CD4-positive, alpha-beta T cell treated with Interleukin-1 beta for 1 hour (primary cell): ENCODE data around the gene SYNDIG1.

Source experiments
- DNase-seq, 2 donors: peaks; one replicate each; pipeline ENCODE4 v3.0.0-alpha.2; 2020 to 2022

The SYNDIG1 gene

DNA sequence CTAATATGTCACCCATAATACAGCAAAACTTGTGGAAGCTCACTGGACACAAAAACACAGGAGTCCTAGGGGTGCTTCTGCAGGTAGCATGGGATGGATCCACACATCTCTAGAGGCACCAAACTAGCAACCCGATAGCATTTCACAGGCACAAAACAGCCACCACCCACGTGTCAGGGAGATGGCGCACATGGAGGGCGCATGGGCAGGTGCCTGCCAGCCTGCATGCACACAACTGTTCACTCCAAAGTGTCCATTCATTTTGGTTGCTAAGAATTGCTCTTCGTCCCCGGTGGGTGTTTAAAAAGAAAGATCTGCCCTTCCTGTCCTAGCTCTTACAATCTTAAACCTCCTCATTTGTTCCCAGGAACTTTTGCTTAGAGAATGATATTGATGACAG is 171.3 kb downstream of the SYNDIG1 start:
- no peak for DNase-seq

DNA sequence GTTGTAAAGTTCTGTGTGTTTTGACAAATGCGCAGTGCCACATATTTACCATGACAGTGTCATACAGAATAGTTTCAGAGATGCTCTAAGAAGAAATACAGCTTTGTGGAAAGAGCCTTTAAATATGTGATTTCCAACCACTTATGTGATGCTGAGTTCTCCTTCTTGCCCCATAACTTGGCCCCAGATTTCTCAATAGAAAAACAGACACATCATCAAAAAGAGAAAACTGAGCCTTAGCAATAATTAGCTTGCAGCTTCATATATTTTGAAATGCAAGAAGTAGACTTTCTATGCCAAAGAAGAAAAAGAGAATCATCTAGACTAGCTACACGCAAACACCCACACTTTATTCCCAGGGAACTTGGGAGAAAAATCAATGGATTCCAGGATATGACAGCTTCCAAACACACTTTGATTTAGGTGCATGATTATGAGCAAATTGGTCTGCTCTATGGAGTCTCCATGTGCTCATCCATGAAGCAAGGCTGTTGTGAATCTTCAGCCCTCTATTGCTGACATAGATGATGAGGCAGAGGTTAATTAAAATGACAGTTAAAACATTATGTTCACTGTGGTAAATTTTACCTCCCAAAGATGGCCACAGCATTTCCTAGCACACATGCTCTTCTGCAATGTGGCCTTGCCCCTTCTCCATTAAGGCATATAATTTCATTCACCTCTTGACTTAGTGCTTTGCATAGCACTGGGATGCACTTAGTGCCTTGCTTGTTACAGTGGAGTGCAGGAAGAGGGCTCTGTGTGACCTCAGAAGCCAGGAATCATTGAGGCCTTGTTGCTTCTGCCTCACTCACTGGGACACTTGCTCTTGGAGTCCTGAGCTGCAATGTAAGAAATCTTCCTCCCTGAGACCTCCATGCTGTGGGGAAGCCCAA is 174.6 kb downstream of the SYNDIG1 start:
- DNase-seq = no peak

DNA sequence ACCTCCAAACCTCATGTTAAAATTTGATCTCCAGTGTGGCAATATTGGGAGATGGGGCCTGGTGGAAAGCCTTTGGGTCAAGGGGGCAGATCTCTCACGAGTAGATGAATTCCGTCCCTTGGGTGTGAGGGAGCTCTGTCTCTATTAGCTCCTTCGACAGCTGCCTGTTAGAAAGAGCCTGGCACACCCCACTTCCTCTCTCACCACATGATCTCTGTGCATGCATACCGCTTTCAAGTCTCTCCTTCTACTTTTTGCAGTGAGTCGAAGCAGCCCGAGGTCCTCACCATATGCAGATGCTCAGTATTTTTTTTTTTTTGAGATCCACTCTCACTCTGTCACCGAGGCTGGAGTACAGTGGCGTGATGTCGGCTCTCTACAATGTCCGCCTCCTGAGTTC is 176.9 kb downstream of the SYNDIG1 start:
- DNase-seq = no peak

DNA sequence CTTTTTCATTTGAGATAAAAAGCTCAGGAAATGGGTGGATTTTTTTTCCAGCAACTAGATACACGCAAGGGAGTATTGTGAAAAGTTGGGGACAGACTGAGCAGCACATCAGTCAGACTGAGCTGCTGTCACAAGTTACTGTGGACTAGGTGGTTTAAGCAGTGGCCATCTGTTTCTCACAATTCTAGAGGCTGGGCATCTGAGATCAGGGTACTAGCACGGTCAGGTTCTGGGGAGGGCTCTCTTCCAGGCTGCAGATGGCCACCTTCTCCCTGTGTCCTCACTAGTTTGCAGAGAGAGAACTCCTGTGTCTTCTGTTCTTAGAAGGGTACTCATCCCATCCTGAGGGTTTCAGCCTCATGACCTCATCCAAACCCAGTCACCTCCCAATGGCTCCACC is 178.3 kb downstream of the SYNDIG1 start:
- DNase-seq = no peak

DNA sequence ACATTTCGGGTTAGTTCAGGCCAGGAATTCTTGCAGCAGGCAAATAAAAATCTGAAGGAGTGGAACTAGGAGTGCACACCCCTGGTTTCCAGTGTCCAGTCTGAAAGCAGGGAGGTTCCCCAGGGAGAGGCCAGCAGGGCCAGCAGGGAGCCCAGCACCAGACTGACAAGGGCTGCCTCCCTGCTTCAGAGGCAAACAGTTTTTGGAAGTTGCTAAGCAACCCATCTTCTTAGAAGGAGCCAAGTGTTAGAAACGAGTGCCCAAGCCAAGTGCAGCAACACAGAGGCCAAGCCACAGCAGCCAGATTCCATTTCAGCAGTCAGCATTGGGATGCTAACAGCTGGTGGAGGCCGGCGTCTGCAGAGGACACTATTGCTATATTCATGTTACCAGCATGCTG is 179.1 kb downstream of the SYNDIG1 start:
- no peak for DNase-seq

DNA sequence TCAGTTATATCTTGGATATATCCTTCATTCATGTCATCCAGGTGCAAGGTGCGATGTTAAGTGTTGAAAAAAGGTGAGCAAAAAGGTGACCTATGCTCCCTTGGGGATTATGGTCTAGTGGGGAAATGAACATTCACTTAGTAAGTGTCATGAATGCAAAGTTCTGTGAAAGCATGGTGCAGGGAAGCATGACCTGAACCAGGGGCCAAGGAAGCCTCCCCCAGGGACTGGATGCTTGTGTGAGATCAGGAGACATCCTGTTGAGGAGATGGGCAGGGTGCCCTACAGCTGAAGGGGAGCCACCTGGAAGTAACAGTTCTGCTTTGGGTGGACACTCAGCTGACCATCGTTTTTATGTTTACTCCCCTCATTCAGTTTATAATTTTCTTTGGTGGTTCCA is 179.5 kb downstream of the SYNDIG1 start:
- DNase-seq = no peak

DNA sequence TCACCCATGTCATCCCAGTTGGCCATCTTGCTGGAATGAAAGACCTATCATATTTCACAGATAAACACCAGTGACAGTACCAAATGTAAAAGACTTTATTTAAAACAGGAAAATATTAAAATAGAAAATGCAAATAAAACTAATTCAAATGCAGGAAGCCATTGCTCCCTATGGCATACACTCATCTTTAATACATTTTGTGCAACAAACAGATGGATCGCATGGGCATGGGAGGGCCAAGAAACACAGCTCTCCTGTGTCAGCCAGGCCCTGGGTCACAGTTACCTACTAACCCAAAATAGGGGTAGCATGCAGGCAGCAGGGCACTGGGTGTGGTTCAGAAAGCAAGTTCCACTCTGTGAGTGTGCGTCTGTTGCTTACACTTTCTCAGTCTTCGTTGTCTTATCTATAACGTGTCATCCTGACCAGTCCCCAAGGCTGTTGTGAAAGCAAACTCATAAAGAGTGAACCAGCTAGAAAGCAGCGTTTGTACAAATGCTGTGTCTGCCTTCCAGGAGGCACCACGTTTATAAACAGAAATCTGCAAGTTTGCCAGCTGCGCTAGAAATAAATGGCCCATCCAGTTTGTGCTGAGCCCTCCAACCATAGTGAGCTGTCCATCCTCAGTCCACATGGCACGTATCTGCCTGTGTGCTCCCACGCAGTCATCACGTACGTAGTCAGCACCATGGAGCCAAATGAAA is 180.5 kb downstream of the SYNDIG1 start:
- DNase-seq = no peak

DNA sequence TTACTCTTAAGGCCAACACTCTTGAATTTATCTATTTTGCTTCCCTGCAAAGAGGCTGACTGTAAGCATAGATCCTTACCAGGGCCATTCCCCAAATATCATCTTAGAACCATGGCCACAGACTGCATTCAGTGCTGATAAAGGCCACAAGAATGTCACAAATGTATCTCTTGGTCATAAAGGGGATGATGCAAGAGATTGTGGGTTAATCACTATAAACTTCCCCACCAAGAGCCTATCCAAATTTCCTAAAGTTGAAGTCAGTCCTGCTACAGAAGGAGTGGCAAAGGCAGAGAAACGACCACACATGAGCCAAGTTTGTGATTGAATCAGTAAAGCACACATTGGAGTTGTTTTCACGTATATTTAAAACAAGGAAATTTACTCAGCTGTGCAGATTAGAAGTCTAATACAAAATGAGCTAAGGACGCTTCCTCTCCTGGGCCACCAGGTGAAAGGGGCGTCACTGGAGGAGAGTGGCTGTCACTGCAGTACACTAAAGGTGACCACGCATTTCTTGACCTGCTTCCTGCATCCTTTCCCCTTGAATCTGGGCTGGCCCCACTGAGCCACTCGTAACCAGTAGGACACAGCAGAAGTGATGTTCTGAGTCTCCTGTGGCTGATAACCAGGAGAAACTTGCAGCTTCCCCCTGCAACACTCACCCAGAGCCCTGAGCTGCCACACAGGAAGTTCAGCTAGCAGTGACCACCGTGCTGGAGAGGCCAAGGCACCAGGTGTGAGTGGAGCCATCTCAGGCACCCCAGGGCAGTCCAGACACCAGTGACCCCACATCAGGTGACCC is 181.9 kb downstream of the SYNDIG1 start:
- no peak for DNase-seq

DNA sequence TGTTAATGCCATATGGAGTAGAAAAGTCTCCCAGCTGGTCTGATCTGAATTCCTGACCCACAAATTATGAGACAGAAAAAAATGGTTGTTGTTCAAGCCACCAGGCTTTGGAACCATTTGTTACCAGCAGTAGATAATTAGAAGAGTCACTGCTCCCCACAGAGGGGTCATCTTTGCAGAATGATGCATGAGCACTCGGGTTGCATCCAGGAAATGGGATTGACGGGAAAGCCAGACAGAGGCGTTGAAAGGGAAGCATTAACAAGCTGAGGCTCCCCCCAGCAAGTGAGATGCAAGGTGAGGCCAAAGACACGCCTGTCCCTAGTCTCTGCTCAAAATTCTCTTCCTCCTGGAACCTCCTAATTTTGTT is 182.5 kb downstream of the SYNDIG1 start:
- no peak for DNase-seq

DNA sequence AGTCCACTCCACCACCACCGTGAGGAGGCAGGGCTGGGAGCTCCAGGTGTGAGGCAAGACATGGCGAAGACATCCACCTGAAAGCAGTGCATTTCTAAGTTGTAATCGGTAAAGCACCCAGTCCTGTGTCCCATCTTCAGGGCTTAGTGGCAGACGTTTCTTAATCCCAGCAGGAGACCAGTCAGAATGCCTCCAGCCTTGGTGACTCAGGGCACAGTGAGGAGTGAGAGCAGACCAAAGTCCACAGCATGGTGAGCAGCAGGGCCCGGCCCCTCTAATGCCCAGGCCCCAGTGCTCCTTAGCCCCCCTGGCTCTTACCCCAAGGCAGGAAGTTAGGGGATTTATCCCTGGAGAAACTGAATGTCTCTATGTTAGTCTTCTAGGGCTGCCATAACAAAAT is 183.9 kb downstream of the SYNDIG1 start:
- DNase-seq = no peak

DNA sequence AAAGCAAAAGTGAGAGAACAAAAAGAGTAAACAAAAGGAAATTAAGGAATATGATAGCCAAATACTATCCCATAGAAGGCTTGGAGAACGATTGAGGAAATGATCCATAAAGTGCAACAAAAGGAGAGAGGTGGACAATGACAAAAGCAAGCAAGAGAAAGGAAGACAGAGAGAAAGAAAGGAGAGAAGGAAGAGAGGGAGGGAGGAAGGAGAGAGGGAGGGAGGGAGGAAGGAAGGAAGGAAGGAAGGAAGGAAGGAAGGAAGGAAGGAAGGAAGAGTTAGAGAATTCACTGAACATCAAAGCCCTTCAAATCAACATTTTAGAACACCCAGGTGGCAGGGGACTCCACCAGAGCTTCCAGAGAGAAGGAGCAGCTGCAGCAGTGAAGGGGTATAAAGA is 185.0 kb downstream of the SYNDIG1 start:
- no peak for DNase-seq

DNA sequence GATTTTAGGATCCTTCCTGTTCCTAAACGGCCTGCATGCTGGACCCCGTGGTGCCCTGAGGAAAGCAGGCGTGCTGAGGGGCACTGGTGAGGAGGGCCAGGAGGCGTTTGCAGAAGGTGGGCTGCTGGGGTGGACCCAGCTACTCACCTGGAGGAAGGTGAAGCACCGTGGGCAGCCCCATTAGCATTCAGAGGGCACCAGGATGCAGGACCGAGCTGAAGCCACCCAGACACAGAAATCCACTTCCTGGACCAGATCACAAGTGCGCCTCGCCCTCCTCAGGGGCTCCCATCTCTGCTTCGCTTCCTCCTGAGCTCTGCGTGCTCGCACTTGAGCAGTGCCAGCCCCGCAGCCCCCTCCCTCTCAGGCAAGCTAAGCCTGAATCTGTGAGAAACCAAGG is 187.0 kb downstream of the SYNDIG1 start:
- no peak for DNase-seq

DNA sequence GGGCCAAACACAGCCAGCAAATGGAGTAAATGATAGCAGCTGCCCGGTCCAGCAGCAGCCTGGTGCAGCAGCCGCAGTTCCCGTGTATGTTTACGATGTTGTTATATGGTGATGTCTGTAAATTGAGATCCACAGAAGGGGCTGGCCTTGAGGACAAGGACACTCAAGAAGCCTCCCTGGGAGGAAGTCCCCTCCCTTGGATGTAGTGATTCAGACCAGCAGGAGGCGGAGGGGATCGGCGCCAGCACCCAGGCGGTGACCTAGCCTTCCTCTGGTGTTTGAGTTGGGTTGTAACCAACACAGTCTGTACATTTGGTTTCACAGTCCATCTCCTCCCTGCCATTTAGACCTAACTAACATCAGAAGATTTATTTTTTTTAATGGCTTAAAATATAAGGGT is 187.8 kb downstream of the SYNDIG1 start:
- DNase-seq = no peak

DNA sequence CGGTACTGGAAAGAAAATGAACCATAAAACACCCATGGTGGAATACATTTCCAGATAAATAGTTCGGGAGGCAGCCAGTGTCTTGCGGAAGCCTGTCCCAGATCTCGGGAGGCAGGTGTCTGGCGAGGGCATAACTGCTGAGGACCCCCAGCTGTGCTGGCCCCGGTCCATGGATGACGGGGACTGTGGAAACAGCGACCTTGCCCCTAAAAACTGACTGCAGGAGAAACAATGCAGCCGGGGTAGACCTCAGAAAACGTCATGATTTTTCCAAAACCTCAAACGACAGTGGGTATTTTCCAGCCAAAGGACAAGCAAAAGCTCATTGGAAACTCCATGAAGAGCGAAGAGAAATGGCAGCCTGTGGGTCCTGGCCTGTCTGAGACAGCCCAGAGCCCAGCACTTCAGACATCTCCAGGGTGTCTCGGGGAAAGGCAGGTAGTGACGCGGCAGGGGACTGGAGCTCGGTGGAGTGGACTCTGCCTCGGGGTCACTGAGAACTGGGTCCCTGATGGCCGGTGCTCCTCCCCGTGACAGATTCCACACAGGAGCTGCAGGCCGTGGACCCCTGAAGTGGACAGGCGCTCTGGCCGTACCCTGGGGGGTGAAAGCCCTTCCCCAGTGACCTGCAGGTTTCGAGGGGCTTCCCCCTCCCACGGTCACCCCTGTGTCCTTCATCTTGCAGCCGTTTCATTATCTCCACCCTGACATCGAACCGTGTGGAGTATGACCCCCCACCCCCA is 188.6 kb downstream of the SYNDIG1 start:
- no peak for DNase-seq

DNA sequence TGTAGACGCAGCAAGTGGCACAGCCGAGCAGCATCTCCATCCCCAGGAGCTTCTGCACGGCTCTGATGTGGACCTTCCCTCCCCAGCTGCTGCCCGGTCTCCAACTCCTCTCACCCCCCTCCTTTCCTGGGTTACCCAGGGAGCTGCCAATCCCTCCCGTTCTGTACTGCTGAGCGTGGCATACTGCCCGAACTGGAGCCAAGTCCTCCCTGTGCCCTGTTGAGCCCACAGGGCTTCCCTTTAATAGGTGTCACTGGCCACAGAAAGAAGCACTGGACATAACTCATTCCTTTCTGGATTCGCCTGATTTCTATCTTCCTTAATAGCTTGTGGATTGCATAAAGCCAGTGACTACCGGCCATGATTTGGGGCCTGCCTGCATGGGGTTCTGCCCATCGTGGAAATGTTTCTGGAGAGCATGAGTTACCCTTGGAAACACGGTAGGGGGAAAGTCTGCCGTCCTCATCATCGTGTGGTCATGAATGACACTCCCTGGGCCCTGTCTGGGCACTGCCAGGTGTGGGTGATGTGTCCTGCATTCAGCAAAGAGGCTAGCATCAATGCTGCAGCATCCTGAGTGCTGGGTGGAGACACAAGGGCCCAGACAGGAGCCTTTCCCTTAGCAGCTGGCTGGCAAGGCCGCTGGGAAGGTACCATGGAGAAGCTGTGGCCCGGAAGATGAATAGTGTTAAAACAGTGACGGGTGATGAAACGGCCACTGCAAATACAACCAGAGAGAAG is 189.7 kb downstream of the SYNDIG1 start:
- DNase-seq = no peak

DNA sequence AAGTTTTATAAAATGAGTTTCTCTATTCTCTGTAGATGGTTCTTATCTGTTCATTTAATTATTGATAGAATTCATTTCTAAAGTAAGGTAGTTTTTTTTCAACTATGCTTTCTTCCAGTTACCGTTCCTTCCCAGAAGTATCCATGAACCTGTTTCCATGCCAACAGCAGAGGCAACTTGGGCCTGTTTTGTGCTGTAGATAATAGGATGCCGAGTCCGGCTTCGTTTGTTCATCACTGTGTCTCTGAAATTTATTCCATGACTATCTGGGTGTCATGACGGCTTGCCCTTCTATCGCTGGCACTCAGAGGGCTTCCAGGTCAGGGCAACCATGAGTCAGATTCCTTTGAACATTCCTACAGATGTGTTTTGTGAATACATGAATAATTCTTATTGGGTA is 190.4 kb downstream of the SYNDIG1 start:
- DNase-seq = no peak

DNA sequence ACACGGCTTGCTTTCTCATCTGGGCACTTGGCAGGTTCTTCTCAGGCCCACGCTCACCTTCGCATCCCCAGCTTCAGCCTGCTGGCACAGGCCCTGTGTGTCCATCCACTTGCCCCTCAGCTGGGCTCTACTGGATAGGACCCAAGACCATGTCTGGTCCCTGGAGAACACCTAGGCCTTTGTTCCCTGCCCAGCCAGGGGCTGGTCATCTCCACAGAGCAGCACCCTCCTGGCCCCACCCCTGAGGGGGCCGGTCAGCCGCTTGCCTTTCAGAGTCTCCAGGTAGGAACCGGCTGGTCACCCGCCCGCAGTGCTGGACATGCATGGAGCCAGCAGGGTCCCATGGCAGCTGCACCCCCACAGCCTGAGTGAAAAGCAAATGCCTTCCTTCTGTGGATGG is 191.2 kb downstream of the SYNDIG1 start:
- no peak for DNase-seq

DNA sequence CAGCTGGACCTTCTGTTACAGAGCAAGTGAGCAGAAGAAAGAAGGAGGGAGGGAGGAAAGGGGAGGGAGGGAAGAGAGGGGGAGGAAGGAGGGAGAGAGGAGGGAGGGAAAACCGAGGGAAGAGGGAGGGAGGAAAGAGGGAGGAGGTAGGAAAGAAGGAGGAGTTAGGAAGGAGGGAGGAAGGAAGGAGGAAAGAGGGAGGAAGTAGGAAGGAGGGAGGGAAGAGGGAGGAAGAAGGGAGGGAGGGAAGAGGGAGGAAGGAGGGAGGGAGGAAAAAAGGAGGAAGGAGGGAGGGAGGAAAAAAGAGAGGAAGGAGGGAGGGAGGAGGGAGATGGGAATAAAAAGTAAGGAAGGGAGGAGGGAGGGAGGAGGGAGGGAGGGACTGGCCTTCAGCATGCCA is 191.8 kb downstream of the SYNDIG1 start:
- no peak for DNase-seq

DNA sequence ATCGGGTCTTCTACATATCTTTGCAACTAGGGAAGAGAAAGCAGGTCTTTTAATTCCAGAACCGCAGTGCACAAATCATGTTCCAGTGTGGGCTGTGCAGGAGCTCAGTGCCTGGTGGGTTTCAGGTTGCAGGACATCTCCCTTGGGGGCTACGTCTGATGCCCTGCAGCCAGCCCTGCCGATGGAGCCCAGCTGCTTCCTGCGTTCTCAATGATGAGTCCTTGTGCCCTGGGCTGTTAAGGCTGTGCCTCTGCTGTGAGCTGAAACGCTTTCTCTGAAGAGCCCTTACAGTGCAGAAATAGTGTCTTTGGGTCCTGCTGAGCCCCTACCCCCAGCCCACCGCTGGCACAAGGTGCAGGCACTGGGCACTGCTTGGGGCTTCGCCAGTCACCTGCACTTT is 192.9 kb downstream of the SYNDIG1 start:
- no peak for DNase-seq

DNA sequence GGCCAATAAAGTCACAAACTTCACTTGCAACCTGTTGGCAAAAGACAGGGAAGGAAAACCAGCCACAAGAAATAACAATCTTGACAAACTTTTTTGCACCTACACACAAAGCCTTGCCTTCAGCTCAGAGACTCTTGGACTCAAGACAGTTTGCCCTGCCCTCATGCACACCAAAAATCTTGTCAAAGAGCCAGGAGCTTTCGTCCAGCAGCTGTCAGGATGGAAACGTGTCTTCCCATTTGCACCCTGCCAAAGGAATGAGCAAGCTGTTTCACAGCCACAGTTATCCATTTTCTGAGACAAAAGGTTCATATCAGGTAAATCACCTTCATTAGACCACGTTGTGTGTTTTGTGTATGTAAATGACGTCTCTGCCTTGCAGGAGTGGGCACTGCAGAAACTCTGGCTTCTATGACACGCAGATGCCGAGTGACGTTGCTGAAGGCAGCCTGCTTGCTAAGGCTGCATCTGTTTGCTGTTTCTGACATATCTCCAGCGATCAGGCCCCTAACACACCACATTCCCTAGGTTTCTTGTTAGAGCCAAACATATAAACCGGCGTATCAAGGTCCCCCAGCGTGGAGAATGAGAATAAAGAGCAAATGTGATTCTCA is 193.4 kb downstream of the SYNDIG1 start:
- DNase-seq = no peak

DNA sequence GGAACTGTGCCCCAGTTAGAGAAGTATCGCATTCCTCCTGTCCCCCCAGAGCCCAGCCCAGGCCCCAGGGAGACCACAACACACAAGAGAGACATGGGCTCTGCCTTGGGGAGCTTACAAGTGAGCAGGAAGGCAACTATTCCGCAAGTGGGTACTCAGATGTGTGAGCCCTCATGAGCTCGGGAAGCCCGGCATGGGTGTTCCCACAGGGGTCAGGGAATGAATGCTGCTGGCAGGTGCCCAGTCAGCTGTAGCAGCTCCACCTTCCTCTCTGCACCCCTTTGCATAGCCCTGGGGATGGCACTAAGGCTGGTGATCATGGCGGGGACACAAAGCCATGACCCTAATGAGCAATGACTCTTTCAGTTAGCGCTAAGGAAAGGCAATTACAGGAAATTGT is 194.1 kb downstream of the SYNDIG1 start:
- no peak for DNase-seq
